WERI-Rb-1 (cell line): ENCODE data around the gene AGT.
A peak's percentile ranks its signal among the peaks of the same experiment; 100 is the strongest.
"Not testable (repeated sequence)": the region's sequence is repeated elsewhere in the genome, so short reads cannot be mapped to it uniquely, and the experiment has no call there.

Experiments used
- DNase-seq: peaks from one replicate; pipeline ENCODE4 v3.0.0-alpha.2; 2020
- H3K27ac ChIP-seq: fragments of 250-450 bp; sonication (Bioruptor Pico); 2 replicates; pipeline ENCODE4 v1.5.1; 2020; ENCODE audit warnings: mild to moderate bottlenecking, moderate library complexity
- H3K27me3 ChIP-seq: fragments of 250-450 bp; sonication (Bioruptor Pico); 2 replicates; pipeline ENCODE4 v1.5.1; 2021; ENCODE audit warnings: mild to moderate bottlenecking, low read depth, moderate library complexity; ENCODE audit not compliant: insufficient read depth, severe bottlenecking
- H3K36me3 ChIP-seq: fragments of 250-450 bp; sonication (Bioruptor Pico); 2 replicates; pipeline ENCODE4 v1.5.1; 2020; ENCODE audit warnings: mild to moderate bottlenecking, moderate library complexity
- H3K4me3 ChIP-seq: 2 replicates; pipeline ENCODE4 v1.5.1; 2011; ENCODE audit warnings: low read depth, mild to moderate bottlenecking, control low read depth, low read length
- H3K9me3 ChIP-seq: fragments of 250-450 bp; sonication (Bioruptor Pico); 2 replicates; pipeline ENCODE4 v1.5.1; 2021; ENCODE audit warnings: mild to moderate bottlenecking, moderate library complexity; ENCODE audit not compliant: severe bottlenecking
- CTCF ChIP-seq: IDR thresholded peaks from 2 replicates; pipeline ENCODE4 v1.5.1; 2011; ENCODE audit warnings: low read depth, mild to moderate bottlenecking, control low read depth, inconsistent platforms, low read length

AGT gene

GRCh38 chr1:230669543-230669942 is 44.4 kb downstream of the AGT start:
- H3K27ac ChIP-seq = no peak overlapping the region
- TF ChIP-seq CTCF = no peak
- no peaks in the 10 kb centered on the region for H3K9me3 ChIP-seq
- H3K27me3 ChIP-seq = no peaks in the 10 kb centered on the region
- H3K36me3 ChIP-seq = peaks cover 70% of the 10 kb centered on the region
- no peak for DNase-seq
- H3K4me3 ChIP-seq = no peak overlapping the region

DNA sequence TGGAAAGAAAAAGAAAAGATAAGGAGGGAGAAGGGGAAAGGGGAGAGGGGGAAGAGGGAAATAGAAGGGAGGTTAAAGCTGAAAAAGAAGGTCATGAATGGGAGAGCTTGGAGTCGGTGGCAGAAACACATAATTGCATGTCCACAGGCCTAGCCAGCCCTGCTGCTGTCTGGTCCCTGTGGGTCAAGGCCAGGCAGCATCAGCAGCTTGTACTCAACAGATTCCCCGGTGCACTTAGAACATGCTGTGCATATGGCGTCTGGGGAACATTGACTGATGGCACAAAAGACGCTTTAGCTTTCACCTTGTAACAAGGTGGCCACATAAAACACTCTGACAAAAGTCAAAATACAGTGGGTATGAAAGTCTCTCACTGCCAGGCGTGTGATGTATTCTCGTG is 45.7 kb downstream of the AGT start:
- Histone ChIP-seq H3K27ac (no peak overlapping the region), H3K4me3 (no peak overlapping the region), H3K27me3 (no peaks in the 10 kb centered on the region), H3K9me3 (no peaks in the 10 kb centered on the region), H3K36me3 (peaks cover 67% of the 10 kb centered on the region)
- DNase-seq = no peak
- TF ChIP-seq CTCF = no peak

- H3K27ac ChIP-seq = no peak overlapping the region
- peaks cover 41% of the 10 kb centered on the region for H3K36me3 ChIP-seq
- H3K4me3 ChIP-seq = no peak overlapping the region
- no peaks in the 10 kb centered on the region for H3K9me3 ChIP-seq
- peak; percentile 20 for DNase-seq
- no peaks in the 10 kb centered on the region for H3K27me3 ChIP-seq
- TF ChIP-seq CTCF = no peak
Observed at GRCh38 chr1:230661976-230662375, 51.9 kb downstream of the AGT start.

DNA sequence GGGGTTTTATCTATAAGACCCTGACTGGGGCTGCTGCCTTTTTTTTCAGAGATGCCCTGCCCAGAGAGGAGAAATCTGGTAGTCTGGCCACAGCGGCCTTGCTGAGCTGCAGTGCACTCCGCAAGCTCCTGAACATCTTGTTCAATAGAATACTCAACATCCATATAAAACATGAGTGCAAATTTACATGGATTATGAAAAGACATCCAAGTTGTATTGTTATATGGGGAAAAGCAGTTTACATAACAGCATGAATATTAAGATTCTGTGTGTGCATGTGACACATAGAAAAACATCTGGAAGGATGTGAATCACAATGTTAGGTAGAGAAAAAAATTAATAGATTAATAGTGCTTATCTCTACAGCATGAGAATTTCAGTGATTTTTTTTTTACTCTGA is 55.2 kb downstream of the AGT start:
- peaks cover 21% of the 10 kb centered on the region for H3K36me3 ChIP-seq
- H3K27me3 ChIP-seq = no peaks in the 10 kb centered on the region
- DNase-seq = no peak
- H3K27ac ChIP-seq = no peak overlapping the region
- H3K9me3 ChIP-seq = peaks cover 6% of the 10 kb centered on the region
- TF ChIP-seq CTCF = no peak
- H3K4me3 ChIP-seq = no peak overlapping the region

- DNase-seq, H3K27me3 ChIP-seq, H3K27ac ChIP-seq, H3K9me3 ChIP-seq, H3K4me3 ChIP-seq: not testable (repeated sequence)
- peaks cover 17% of the 10 kb centered on the region for H3K36me3 ChIP-seq
Observed at GRCh38 chr1:230658103-230658502, 55.8 kb downstream of the AGT start.

DNA sequence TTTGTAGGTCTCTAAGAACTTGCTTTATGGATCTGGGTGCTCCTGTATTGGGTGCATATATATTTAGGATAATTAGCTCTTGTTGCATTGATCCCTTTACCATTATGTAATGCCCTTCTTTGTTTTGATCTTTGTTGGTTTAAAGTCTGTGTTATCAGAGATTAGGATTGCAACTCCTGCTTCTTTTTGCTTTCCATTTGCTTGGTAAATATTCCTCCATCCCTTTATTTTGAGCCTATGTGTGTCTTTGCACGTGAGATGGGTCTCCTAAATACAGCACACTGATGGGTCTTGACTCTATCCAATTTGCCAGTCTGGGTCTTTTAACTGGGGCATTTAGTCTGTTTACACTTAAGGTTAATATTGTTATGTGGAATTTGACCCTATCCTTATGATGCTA is 57.2 kb downstream of the AGT start:
- not testable (repeated sequence) for DNase-seq, H3K9me3 ChIP-seq, H3K27ac ChIP-seq, H3K4me3 ChIP-seq, H3K27me3 ChIP-seq
- H3K36me3 ChIP-seq = peaks cover 19% of the 10 kb centered on the region
